Lower leg skin (tissue), 4 donors: ENCODE data around the gene UST. TPM values are rescaled to one million over a fixed set of nuclear protein-coding genes. Genes with fewer than 3 reads are reported as not detected.

Experiments
- DNase-seq, 2 donors: peaks; one replicate each; pipeline ENCODE4 v3.0.0-alpha.2; 2019; ENCODE audit warnings: low spot score in 2 of 2
- H3K4me3 ChIP-seq: fragments of 200-600 bp; sonication (generic); 2 replicates; pipeline ENCODE4 v1.5.1; 2017; ENCODE audit warnings: mild to moderate bottlenecking, low read depth; ENCODE audit not compliant: poor library complexity, severe bottlenecking
- POLR2A ChIP-seq, 2 donors: fragments of 450-650 bp; IDR thresholded peaks; one replicate each; pipeline ENCODE4 v1.6.1; 2016 to 2017; ENCODE audit warnings: antibody characterized with exemption in 2 of 2, mild to moderate bottlenecking in 1 of 2, moderate library complexity in 1 of 2
- WGBS, 2 donors: methylation state at CpG; one replicate each; pipeline ENCODE4 v1.1.5; 2018; 5-methylcytosine and 5-hydroxymethylcytosine counted together
- intact Hi-C: fragments of 100-400 bp; cut with DNase I; formaldehyde crosslinking; loops from one replicate; pipeline ENCODE4 v1.15.0; 2023; ENCODE audit warnings: low total_unique reads
- total RNA-seq, 4 donors: library from RNA; depleted of rRNA; stranded (reverse); fragments of >200 nt; gene quantifications; one replicate each; pipeline ENCODE4 v1.1.0, GENCODE V29; 2016
- TF ChIP-seq, protein P1 (sequence below), 3 donors: fragments of 450-650 bp; IDR thresholded peaks; one replicate each; pipeline ENCODE4 v1.5.1; 2016; ENCODE audit warnings: antibody characterized with exemption in 3 of 3, mild to moderate bottlenecking in 3 of 3, moderate library complexity in 2 of 3

UST gene
- total RNA-seq, 4 donors from 2014 or later: 12.2 to 21.7 (median 17.7) TPM

- intact Hi-C loops: loop anchor here (5.0 kb wide), 1 partner anchor 493 kb away; no protein-coding TSS in a partner anchor
- H3K4me3 ChIP-seq: no peak overlapping the region
- TF ChIP-seq, protein P1, sequence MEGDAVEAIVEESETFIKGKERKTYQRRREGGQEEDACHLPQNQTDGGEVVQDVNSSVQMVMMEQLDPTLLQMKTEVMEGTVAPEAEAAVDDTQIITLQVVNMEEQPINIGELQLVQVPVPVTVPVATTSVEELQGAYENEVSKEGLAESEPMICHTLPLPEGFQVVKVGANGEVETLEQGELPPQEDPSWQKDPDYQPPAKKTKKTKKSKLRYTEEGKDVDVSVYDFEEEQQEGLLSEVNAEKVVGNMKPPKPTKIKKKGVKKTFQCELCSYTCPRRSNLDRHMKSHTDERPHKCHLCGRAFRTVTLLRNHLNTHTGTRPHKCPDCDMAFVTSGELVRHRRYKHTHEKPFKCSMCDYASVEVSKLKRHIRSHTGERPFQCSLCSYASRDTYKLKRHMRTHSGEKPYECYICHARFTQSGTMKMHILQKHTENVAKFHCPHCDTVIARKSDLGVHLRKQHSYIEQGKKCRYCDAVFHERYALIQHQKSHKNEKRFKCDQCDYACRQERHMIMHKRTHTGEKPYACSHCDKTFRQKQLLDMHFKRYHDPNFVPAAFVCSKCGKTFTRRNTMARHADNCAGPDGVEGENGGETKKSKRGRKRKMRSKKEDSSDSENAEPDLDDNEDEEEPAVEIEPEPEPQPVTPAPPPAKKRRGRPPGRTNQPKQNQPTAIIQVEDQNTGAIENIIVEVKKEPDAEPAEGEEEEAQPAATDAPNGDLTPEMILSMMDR (IDR thresholded peaks at IDR 0.05): peak in 1 of 3 donors; percentile 38
- no peak for TF ChIP-seq POLR2A (IDR thresholded peaks at IDR 0.05)
- DNase-seq: peak in 1 of 2 donors; percentile 66
- WGBS, 2 donors: 14 to 17% methylated on average over 6 of the region's 6 CpGs
These were observed 282.1 kb downstream of the UST start for GRCh38 chr6:149028767-149029405.

DNA sequence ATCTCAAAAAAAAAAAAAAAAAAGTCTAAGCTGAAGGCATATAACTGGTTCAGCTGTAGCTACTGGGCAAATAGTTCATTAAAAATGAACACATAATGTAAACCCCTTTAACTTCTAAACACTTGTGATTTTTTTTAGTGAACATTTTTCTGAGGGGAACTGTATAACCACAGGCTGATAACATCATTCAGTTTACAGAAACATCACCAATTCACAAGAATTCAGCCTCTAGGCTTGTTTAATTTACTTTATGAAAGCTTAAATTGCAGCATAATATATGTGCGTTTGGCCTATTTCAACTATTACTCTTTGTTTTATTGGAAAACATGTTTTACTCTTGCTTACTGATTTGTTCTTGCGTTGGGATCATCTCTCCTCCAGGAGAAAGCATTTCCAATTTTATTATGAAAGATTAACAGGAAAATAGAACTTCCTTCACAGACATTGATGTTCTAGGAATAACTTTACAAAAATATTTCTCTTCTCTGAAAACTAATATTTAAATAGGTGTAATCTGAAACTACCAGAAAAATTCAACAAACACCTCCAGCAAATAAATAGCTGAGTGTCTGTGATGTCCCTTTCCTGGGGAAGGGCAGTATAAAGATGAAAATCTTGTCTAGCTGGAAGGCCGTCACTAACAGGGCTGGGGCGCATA lies 284.5 kb downstream of the UST start:
- intact Hi-C loops: loop anchor here (10.0 kb wide), 1 partner anchor 403 kb away; no protein-coding TSS in a partner anchor
- H3K4me3 ChIP-seq: no peak overlapping the region
- no peak for DNase-seq
- 83 to 86% methylated on average over 4 of the region's 4 CpGs for whole genome bisulfite sequencing, 2 donors
- TF ChIP-seq, protein P1 (IDR thresholded peaks at IDR 0.05): no peak
- TF ChIP-seq POLR2A (IDR thresholded peaks at IDR 0.05): no peak

DNA sequence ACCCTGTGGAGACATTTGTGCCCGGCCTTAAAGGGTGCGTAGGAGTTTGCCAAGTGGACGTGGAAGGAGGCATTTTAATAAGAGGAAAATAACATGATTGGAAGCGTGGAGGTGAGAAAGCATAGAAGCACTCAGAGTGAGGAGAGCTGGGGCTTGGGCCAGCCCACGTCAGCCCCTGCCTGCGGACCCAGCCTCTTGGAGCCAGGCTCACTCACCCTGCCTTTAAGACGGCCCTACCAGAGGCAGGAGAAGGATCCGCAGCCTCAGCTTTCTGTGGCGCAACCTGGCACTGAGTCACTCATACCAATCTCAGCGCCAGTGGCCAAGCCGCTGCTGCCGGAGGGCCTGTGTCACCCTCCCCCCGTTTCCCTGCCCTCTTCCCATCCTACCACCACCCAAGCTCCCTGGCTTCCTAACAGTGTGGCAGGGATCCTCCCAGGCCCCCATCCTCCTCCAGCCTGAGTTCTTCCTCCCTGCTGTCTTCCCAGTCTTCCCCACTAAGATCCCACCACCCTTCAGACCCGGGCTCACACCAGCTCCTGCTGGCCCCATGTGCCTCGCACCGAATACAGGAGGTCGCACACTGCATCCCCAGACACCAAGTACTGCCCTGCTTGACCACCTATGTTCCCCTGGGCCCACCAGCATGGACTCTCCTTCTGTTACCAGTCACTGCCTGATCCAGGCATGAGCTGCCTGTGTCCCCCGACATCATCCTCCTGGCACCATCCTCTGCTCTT lies 285.2 kb downstream of the UST start:
- TF ChIP-seq, protein P1 (IDR thresholded peaks at IDR 0.05): no peak
- no peak for TF ChIP-seq POLR2A (IDR thresholded peaks at IDR 0.05)
- intact Hi-C loops: loop anchor here (10.0 kb wide), 1 partner anchor 403 kb away; no protein-coding TSS in a partner anchor
- WGBS, 2 donors: 80 to 87% methylated on average over 18 of the region's 18 CpGs
- H3K4me3 ChIP-seq: no peak overlapping the region
- no peak for DNase-seq

- no peak overlapping the region for H3K4me3 ChIP-seq
- TF ChIP-seq POLR2A (IDR thresholded peaks at IDR 0.05): no peak
- TF ChIP-seq, protein P1 (IDR thresholded peaks at IDR 0.05): no peak
- intact Hi-C loops: loop anchor here (10.0 kb wide), 1 partner anchor 402 kb away; no protein-coding TSS in a partner anchor
- WGBS, 2 donors: 61 to 67% methylated on average over 8 of the region's 8 CpGs
- DNase-seq: no peak
These were observed 286.0 kb downstream of the UST start for GRCh38 chr6:149032599-149033405.

DNA sequence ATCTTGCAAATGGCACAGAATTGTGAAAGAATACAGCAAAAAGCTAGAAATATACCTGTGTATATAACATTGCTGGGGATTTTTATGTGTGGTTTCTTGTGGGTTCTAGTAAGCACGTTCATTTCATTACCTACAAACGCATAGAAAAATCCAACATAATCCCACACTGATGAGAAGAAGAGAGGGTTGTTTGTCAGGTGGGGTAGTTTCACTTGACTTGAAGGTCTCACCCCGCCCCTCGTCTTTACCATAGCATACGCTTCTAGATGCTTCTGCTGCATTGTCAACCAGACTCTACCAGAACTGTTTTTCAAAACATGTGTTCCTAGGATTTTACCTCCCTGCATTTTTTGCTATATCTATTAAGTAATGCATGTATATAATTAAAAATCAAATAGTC lies 286.6 kb downstream of the UST start:
- WGBS, 2 donors: 83 to 91% methylated on average over 5 of the region's 5 CpGs
- TF ChIP-seq POLR2A (IDR thresholded peaks at IDR 0.05): no peak
- TF ChIP-seq, protein P1 (IDR thresholded peaks at IDR 0.05): no peak
- no peak for DNase-seq
- intact Hi-C loops: loop anchor here (10.0 kb wide), 1 partner anchor 401 kb away; no protein-coding TSS in a partner anchor
- no peak overlapping the region for H3K4me3 ChIP-seq
